ENCODE data around the gene PLXNA1.

Gene PLXNA1

DNA sequence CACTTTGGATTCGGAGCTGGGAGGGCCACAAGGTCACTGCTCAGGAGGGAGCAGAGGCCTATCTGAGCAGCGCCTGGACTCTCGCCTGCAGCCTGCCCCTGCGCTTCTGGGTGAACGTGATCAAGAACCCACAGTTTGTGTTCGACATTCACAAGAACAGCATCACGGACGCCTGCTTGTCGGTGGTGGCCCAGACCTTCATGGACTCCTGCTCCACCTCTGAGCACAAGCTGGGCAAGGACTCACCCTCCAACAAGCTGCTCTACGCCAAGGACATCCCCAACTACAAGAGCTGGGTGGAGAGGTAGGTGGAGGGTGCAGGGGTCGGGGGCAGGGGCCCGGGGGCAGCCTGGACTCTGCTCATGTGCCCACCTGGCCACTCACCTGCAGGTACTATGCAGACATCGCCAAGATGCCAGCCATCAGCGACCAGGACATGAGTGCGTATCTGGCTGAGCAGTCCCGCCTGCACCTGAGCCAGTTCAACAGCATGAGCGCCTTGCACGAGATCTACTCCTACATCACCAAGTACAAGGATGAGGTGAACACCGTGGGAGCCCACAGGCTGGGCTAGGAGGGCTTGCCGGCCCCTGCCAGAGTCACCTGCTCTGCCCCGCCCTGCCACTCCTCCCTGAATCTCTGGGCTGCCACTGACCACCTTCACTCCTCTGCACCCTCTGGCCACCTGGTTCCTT is 49.5 kb downstream of the PLXNA1 start:
- DNase-seq: no peak
